LNCaP clone FGC (cell line): ENCODE measurements around the gene PNPLA2.

ENCODE experiments used
- DNase-seq: peaks from one replicate; pipeline ENCODE4 v3.0.0-alpha.2; 2011; ENCODE audit warnings: low read depth
- H3K4me3 ChIP-seq: 2 replicates; pipeline ENCODE4 v1.5.1; 2011; ENCODE audit warnings: mild to moderate bottlenecking, low read depth, low read length, control low read depth
- TF ChIP-seq, protein P1 (sequence below): IDR thresholded peaks from 2 replicates; pipeline ENCODE4 v1.5.1; 2012; ENCODE audit warnings: mild to moderate bottlenecking; ENCODE audit not compliant: control insufficient read depth, insufficient read depth; ENCODE audit errors: extremely low read depth

Gene PNPLA2

DNA sequence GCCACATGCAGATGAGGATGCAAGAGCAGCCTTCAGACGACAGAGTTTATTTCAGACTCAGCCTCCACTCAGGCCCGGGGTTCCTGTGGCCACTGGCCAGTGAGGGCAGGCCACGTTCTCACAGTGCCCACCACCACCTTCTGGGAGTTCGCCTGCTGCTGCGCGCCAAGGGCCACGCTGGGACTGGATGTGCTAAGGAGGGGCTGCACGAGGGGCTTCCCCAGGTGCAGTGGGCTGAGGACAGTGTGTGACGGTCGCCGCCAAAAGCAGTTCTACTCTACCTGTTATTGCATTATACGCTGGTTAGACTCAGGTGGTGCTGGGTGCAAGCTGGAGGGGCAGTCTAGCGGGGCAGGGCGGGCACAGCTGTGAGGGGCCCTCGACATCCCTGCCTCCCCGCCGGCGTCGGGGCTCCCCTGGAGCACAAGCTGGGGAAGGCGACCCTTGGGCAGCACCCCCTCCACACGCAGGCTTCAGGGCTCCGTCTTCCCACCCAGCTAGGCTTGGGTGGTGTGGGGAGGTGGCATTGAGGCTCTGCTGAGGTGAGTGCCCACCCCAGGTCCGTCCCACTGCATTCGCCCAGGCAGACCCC is 31.5 kb upstream of the PNPLA2 start:
- TF ChIP-seq, protein P1, sequence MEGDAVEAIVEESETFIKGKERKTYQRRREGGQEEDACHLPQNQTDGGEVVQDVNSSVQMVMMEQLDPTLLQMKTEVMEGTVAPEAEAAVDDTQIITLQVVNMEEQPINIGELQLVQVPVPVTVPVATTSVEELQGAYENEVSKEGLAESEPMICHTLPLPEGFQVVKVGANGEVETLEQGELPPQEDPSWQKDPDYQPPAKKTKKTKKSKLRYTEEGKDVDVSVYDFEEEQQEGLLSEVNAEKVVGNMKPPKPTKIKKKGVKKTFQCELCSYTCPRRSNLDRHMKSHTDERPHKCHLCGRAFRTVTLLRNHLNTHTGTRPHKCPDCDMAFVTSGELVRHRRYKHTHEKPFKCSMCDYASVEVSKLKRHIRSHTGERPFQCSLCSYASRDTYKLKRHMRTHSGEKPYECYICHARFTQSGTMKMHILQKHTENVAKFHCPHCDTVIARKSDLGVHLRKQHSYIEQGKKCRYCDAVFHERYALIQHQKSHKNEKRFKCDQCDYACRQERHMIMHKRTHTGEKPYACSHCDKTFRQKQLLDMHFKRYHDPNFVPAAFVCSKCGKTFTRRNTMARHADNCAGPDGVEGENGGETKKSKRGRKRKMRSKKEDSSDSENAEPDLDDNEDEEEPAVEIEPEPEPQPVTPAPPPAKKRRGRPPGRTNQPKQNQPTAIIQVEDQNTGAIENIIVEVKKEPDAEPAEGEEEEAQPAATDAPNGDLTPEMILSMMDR = no peak

DNA sequence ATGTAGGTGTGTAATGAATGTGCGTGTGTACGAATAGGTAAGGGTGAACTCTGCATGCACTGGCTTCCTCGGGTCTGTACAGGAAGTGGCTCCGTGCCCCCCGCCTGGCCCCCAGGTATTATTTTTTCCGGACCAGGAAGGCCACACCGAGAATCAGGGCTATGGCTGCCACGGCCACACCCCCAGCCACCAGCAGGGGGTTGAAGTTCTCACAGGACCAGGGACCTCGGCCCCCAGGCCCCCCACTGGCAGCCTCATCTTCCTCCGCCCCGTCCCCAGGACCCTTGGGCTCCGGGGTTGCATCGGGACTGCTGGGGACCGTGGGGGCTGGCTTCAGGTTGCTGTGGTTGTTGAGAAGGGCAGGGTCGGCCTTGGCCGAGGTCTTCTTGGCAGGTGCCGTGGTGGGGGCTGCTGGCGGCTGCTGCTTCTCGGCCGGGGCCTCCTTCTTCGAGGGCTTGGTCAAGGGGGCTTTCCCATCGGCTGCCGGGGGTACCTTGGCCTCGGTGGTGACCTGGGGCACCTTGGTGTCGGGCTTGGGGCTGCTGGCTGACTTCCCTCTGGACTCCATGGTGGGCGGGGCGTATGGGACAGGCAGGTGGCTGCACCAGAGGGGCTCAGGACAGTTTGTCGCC is 30.6 kb upstream of the PNPLA2 start:
- no peak for DNase-seq
- TF ChIP-seq, protein P1 = no peak
- no peak overlapping the region for H3K4me3 ChIP-seq

More for the DNA sequence above, 31.5 kb upstream of the PNPLA2 start:
- no peak for DNase-seq
- H3K4me3 ChIP-seq = no peak overlapping the region

DNA sequence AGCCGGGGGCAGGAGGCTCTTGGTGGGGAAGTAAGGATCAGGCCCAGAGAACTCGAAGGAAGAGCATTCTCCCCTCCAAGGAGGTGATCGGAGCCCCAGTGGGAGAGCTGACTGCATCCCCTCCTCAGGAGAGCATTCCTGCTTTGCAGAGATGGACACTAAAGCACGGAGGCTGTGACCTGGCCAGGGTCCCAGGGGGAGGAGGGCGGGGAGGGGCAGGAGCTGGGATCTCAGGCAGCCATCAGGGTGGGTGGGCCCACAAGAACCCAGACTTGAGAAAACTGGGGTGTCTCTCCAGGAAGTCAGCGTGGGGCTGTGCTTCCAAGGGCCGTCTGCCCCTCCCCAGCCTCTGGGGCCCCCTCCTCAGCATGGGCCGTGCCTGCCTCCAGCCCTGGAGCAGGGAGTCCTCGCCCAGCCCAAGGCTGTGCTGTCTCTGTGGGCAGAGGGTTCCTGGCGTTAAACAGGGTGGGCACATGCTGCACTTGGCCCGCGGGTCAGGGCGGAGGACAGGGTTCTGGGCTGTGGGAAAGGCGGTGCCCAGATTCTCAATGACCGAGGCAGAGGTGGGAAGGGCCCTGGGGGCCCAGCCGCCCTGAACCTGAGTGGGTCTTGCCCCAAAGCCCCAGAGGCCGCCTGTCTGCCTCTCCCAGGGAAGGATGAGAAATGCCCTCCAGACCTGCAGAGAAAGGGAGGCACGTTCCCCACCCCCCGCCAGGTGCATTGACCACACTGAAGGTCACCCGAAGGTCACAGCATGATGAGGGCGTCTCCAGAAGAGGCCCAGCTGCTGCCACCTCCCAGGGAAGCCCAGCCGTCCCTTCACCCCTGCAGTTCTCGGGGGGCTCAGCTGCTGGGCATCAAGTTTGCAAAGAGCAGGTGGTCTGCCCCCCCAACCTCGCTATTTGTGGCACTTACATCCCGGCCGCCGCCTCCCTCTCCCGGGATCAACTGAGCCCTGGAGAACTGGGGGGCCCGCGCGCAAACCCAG is 29.5 kb upstream of the PNPLA2 start:
- DNase-seq = no peak
- TF ChIP-seq, protein P1 = no peak
- no peak overlapping the region for H3K4me3 ChIP-seq

DNA sequence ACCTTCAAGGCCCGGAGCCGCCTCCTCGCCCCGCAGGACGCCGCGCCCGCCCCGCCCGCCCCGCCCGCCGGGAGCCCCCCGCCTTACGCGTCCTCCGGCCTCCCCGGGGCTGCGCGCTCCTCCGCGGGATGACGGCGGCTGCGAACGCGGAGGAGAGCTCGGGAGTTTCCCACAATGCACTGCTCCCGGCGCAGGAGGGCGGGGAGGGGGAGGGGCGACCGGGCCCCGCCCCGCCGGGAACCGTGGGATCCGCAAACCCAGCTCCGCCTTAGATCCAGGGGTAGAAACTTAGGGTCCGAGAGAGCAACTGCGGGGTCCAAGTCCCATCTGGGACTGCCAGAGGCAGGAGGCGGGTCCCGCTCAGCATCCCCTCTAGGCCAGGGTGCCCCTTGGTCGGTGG is 28.8 kb upstream of the PNPLA2 start, which contains the start of gene CEND1:
CEND1 (minus strand) TSS at position 148 of the 400 bp plus-strand sequence. CDS start 1,514 bp downstream, outside the sequence.
- DNase-seq = no peak
- no peak within 1 kb of the TSS for H3K4me3 ChIP-seq
- TF ChIP-seq, protein P1 = no peak

DNA sequence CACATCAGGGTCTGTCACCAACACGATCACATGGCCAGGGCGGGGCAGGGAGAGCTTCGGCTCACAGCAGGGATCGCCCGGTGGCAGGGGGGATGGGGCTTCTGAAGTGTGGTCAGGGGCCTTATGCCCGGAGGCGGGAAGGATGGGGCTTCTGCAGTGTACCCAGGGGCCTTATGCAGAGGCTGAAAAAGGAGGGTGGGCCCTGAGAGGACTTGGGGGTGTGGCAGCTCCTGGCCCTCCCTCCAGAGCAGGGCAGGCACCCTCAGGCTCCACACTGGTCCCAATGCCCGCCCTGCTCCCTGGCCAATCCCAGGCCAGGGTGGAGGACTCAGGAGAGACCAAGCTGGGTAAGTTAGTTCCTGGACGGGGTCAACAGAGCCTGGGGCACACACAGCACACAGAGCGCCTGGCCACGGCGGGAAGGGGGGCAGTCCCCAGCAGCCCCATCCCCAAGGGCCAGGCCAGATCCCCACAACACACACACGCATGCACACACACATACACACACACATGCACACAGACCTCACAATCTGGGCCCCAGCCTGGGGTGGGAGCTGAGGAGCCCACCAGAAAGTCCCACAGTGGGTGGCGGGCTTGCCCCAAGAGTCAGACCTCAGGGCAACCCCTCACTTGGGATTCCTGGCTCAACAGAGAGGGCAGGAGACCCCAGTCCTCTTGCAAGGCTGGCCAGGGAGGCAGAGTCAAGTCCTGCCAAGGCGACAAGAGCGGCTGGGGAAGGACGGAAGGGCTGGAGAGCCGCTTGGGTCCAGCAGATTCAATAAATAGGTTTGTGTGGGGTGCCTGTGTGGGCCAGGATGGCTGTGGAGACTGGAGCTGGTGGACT is 27.8 kb upstream of the PNPLA2 start:
- H3K4me3 ChIP-seq = no peak overlapping the region
- no peak for DNase-seq
- TF ChIP-seq, protein P1 = no peak
